Bronchial epithelial cell (primary cell): ENCODE results near the gene PLCG2. TPM values are rescaled to one million over a fixed set of nuclear protein-coding genes. Genes with fewer than 3 reads are reported as not detected.
A peak's percentile ranks its signal among the peaks of the same experiment; 100 is the strongest.

Source experiments
- DNase-seq: peaks from one replicate; pipeline ENCODE4 v3.0.0-alpha.2; 2010; ENCODE audit warnings: low read depth
- FAIRE-seq: peaks from 2 replicates; lab custom pipeline; 2011; peaks lifted over from hg19 to GRCh38; lab: Jason Lieb, UNC
- H3K27me3 ChIP-seq: 2 replicates; pipeline ENCODE4 v1.5.1; 2011; ENCODE audit warnings: low read length; ENCODE audit not compliant: control insufficient read depth, insufficient read depth
- H3K36me3 ChIP-seq: 2 replicates; pipeline ENCODE4 v1.5.1; 2011; ENCODE audit warnings: low read length; ENCODE audit not compliant: control insufficient read depth, insufficient read depth
- H3K4me3 ChIP-seq: 2 replicates; pipeline ENCODE4 v1.5.1; 2011; ENCODE audit warnings: mild to moderate bottlenecking, low read depth, low read length, control low read depth
- total RNA-seq: library from RNA; depleted of rRNA; stranded (reverse); fragments of >200 nt; gene quantifications from 2 replicates; pipeline ENCODE4 v1.2.1, GENCODE V29; 2014
- TF ChIP-seq, protein P1 (sequence below): IDR thresholded peaks from 2 replicates; pipeline ENCODE4 v1.5.1; 2011; ENCODE audit warnings: mild to moderate bottlenecking, moderate library complexity, low read length, control low read depth, inconsistent platforms; ENCODE audit not compliant: insufficient read depth, severe bottlenecking

The PLCG2 gene
- total RNA-seq, 1 donor from 2014 or later = 1.8 TPM

DNA sequence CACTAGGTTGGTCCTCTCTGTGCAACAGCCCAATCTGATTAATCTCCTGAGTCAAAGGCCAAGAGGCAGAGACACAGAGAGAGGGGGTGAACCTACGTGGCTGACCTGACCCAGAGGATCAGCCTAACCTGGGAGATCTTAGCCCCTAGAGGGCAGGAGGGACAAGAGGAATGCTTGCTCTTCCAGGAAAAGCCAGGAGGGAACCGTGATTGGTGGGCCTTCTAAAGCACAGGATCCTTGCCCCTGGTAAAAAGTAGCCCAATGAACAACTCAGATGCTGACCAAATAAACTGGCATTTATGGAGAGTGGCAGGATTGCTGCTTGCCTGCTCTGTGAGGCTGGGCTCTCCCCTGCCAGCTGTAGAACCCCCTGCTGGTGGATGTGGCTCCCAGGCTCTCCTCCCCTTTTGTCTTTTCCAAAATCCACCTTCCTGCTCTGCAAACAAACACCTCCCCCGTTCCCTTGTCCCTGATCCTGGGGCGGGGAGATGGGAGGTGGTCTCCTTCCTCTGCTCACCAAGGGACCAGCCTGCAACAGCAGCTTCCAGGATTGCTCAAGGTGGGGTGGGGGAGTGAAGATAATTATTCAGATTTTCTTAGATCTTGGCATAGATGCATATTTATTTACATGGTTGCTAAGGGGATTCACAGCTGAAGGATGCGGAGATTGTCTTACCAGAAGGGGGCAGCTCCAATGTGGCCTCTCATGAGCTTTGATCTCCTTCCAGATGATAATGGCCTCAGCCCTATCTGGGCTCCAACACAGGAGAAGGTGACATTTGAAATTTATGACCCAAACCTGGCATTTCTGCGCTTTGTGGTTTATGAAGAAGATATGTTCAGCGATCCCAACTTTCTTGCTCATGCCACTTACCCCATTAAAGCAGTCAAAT lies 160.3 kb downstream of the PLCG2 start:
- no peak for FAIRE-seq
- DNase-seq = no peak
- Histone ChIP-seq H3K27me3 (no peaks in the 10 kb centered on the region), H3K36me3 (no peaks in the 10 kb centered on the region), H3K4me3 (no peak overlapping the region)
- TF ChIP-seq, protein P1, sequence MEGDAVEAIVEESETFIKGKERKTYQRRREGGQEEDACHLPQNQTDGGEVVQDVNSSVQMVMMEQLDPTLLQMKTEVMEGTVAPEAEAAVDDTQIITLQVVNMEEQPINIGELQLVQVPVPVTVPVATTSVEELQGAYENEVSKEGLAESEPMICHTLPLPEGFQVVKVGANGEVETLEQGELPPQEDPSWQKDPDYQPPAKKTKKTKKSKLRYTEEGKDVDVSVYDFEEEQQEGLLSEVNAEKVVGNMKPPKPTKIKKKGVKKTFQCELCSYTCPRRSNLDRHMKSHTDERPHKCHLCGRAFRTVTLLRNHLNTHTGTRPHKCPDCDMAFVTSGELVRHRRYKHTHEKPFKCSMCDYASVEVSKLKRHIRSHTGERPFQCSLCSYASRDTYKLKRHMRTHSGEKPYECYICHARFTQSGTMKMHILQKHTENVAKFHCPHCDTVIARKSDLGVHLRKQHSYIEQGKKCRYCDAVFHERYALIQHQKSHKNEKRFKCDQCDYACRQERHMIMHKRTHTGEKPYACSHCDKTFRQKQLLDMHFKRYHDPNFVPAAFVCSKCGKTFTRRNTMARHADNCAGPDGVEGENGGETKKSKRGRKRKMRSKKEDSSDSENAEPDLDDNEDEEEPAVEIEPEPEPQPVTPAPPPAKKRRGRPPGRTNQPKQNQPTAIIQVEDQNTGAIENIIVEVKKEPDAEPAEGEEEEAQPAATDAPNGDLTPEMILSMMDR = no peak

DNA sequence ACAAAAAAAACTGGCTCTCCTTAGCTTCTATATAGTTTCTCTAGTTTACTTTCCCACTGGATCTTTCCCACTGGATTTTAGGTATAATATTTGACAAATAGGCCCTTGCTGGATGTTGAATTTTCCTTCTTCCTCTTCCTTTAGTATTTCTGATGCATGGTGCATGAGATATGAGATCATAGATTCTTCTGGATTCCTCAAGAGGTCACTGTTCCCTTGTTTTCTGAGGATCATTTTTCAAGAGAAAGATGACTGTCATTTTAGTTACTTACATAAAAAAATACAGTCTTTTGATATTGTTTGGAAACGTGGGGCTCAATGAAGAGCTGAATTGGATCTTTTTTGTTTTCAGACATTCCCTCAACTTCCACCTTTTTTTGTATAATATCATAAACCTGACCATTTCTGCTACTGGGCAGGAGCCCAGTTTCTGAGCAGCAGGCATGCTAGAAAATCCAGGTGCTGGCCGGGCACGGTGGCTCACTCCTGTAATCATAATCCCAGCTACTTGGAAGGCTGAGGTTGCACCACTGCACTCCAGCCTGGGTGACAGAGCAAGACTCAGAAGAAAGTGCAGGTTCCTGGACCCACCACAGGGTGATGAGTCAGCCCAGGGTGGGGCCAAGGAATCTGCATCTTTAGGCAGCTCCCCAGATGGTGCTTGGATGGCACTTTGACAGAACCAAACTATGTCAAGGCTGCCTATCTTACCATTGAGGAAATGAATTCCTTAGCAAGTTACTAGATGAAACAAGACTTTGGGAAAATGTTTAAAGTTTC lies 161.9 kb downstream of the PLCG2 start:
- FAIRE-seq (no peak), DNase-seq (peak; percentile 67)
- no peaks in the 10 kb centered on the region for H3K27me3 ChIP-seq
- TF ChIP-seq, protein P1 = peak; percentile 23
- H3K36me3 ChIP-seq = no peaks in the 10 kb centered on the region
- no peak overlapping the region for H3K4me3 ChIP-seq

DNA sequence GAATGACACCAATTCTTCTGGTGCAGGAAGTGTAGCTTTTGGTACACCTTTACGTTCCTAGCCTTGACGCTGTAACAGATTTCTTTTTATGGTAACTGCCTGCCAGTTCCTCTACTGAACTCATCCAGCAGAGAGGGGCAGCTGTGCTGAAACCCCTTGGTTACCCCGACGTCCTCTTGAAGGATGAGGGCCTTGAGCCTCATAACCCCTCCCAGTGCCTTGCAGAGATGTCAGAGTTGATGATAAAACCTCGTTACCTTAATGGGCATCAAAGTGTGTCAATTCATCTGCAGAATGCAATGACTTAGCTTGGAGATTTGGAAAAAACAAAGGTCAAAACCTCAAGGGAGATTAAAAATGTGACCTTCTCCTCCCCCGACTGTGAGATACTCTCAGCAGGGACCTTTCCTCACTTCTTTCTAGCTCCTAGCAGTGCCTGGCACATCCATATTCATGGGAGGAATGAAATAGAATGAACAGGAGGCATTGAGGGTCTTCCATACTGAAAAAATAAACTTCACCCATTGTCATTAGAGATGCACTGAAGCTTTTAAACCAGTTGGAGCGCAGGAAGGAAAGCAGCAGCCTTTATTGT lies 163.0 kb downstream of the PLCG2 start:
- no peaks in the 10 kb centered on the region for H3K36me3 ChIP-seq
- DNase-seq = no peak
- FAIRE-seq = no peak
- H3K27me3 ChIP-seq = no peaks in the 10 kb centered on the region
- TF ChIP-seq, protein P1 = no peak
- no peak overlapping the region for H3K4me3 ChIP-seq

DNA sequence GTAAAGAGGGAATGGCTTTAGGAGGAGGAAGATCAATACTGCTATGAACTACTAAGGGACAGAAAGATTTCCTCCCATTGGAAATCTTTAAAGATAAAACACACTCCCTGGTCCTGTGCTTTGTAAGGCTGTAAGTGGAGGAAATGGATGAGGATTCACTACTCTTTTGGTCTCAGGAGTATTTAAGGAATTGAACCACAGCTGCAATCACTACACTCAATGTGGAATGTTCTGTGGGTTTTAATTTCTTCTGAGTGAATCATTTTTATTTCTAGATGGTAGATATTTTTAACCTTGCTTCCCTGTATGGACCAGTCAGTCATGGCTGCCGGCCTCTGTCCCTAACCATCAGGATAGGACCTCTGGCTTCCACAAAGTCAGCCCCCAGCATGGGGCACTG lies 166.6 kb downstream of the PLCG2 start:
- Histone ChIP-seq H3K4me3 (no peak overlapping the region), H3K27me3 (no peaks in the 10 kb centered on the region), H3K36me3 (no peaks in the 10 kb centered on the region)
- no peak for FAIRE-seq
- DNase-seq = no peak
- TF ChIP-seq, protein P1 = no peak

DNA sequence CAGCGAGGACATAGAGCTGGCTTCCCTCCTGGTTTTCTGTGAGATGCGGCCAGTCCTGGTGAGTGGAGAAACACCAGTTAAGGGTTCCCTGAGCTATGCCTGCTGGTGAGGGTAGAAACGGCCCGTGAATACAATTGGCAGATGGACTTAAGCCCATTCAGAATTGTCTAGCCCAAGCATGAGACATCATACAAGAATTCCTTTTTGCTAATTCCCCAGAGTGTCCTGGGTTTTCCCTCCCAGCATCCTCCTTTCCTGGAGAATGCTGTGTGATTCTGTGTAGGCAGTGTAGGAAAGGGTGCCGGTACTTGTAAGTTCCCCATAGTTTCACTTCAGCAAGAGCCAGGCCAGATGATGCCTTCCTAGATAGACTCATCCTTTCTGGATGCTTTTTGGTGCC lies 167.1 kb downstream of the PLCG2 start:
- no peak for DNase-seq
- no peaks in the 10 kb centered on the region for H3K27me3 ChIP-seq
- TF ChIP-seq, protein P1 = no peak
- FAIRE-seq = no peak
- H3K36me3 ChIP-seq = no peaks in the 10 kb centered on the region
- H3K4me3 ChIP-seq = no peak overlapping the region
